Tongue (tissue), 2 donors: ENCODE measurements around the gene DUSP16. TPM values are rescaled to one million over a fixed set of nuclear protein-coding genes. Genes with fewer than 3 reads are reported as not detected.
"Not testable (repeated sequence)": the region's sequence is repeated elsewhere in the genome, so short reads cannot be mapped to it uniquely, and the experiment has no call there.

Source experiments
- DNase-seq: peaks from one replicate; pipeline ENCODE4 v3.0.0-alpha.2; 2015
- total RNA-seq: library from RNA; depleted of rRNA; stranded (reverse); fragments of >200 nt; gene quantifications from one replicate; pipeline ENCODE4 v1.2.3, GENCODE V29; 2014

DUSP16 gene, protein sequence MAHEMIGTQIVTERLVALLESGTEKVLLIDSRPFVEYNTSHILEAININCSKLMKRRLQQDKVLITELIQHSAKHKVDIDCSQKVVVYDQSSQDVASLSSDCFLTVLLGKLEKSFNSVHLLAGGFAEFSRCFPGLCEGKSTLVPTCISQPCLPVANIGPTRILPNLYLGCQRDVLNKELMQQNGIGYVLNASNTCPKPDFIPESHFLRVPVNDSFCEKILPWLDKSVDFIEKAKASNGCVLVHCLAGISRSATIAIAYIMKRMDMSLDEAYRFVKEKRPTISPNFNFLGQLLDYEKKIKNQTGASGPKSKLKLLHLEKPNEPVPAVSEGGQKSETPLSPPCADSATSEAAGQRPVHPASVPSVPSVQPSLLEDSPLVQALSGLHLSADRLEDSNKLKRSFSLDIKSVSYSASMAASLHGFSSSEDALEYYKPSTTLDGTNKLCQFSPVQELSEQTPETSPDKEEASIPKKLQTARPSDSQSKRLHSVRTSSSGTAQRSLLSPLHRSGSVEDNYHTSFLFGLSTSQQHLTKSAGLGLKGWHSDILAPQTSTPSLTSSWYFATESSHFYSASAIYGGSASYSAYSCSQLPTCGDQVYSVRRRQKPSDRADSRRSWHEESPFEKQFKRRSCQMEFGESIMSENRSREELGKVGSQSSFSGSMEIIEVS
- 30.1 TPM for total RNA-seq

GRCh38 chr12:12562585-12563261 is at the start of gene DUSP16:
Gene DUSP16 (minus strand): TSS chr12:12562863. CDS start chr12:12521098, 41,765 bp downstream.
- DNase-seq: peak; percentile 99

DNA sequence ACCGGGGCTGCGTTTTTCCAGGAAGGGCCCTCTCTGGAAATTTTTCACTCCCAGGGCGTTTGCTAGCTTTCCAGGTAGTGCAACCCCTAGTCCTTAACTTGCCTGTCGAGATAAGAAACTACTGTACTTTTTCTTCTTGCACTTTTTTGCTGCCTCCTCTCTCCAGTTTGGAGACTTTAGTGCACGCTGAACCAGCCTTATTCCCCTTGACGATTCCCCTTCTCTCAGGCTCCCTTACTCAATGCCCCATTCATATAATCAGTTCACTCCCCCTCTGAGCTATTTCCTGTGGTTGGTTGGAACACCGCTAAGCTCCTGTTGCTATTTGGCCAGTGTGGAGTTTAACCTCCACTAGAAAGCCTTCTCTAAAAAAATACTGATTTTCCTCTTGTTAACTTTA is 49.7 kb upstream of the DUSP16 start:
- peak; percentile 58 for DNase-seq

DNA sequence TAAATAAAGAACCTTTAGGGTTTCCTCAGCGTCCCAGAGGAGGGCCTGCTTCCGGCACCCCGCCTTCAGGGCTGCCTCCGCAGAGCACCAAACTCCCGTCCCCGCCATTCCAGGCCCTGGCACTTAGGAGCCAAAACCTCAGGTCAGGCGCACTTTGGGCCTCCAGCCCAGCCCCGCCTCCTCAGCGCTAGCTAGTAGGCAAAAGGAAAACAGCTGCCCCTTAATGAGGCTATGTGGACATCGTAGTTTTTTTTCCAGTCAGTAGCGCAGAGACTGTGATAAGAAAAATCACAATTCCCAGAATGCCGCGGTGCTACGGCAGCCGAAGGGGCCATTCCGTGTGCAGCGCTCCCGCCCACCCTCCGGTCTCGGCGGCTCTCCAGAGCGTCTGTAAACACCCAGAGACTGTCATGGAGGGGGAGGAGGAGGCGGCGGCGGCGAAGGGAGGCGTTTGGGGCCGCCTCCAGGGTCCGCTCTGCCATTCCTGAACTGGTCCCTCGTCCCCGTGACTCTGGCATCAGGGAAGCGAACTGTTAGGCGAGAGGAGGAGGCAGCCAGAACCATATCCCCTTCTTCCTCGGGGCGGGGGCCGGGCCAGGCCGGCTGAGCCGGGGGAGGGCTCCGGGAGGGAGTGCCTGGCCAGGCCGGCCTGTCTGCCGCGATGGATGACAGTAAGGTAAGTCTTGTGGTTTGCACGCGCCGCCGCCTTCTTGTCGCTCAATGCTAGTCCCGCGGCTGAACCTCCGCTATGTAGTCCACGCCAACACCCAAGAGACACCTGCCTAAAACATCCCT is 49.0 kb upstream of the DUSP16 start, which contains the start of gene CREBL2:
Gene CREBL2, plus strand, starts transcription at position 365 of the 795 bp plus-strand sequence. Its CDS starts 297 bp downstream, at position 662.
- peak; percentile 98 for DNase-seq

DNA sequence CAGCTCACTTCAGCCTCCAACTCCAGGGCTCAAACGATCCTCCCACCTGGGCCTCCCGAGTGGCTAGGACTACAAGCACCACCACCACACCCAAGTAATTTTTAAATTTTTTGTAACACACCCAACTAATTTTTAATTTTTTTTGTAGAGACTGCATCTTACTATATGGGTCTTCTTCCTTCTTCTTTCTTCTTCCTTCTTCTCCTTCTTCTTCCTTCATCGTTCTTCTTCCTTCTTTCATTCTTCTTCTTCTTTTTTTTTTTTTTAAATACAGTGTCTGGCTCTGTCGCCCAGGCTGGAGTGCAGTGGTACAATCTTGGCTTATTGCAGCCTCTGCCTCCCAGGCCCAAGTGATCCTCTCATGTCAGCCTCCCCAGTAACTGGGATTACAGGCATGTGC is 48.0 kb upstream of the DUSP16 start:
- DNase-seq: no peak

GRCh38 chr12:12609692-12610091 is 47.0 kb upstream of the DUSP16 start:
- no peak for DNase-seq

- no peak for DNase-seq
Measured at GRCh38 chr12:12608557-12608957, 45.9 kb upstream of the DUSP16 start.

DNA sequence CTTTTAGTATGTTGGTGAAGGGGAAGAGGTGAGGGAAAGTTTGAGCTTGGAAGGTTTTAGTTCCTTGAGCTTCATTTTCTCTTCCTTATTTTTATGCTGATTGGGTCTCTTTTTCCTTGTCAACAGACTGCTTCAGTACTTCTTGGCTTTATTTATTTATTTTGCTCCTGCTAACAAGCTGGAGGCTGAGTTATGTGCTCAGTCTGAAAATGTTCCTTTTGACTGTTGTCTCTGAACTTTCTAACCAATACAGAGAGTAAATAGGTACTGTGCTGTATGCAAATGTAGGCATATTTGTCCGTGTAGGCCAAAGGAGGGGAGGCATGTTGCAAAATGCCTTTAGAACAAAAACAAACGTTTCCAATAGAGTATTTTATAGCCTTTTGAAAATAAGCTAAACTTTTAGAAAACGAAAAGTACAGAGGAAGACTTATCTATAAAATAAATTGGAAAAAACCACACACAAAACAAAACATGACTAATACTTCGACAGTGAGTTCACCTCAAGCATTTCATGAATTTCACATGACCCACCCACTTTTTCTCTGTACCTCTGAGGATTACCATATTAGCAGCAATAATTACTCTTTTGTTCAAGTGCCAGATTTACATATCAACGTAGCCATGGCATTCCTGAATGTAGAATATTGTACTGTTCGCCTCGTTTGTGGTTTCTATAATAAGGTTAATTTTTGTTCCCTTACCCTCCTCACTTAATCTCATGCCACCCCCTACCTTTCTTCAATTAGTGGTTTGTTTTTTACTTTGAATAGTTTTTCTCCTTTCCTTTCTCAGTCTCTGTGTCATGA is 44.3 kb upstream of the DUSP16 start:
- no peak for DNase-seq

DNA sequence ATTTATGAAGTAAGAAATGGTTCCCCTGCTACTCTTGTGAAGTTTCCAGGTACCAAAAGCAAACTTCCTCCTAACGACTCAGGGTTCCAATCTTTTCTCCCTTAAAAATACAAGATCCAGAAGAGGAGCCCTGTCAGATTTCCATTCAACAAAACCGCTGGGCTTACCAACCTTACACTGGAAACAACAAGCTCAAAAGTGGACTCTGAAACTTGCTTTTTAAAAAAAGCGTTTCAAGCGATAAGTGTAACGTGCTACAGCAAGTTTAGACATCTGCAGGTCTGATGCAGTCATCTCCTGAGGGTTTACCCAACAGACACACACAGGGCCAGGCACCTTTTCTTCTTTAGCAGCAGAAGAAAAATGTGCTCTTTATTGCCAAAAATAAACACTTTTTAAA is 42.1 kb upstream of the DUSP16 start:
- no peak for DNase-seq

- DNase-seq: no peak
Measured at GRCh38 chr12:12600659-12601058, 38.0 kb upstream of the DUSP16 start.

- DNase-seq: no peak
Measured at GRCh38 chr12:12599750-12600643, 37.3 kb upstream of the DUSP16 start.

DNA sequence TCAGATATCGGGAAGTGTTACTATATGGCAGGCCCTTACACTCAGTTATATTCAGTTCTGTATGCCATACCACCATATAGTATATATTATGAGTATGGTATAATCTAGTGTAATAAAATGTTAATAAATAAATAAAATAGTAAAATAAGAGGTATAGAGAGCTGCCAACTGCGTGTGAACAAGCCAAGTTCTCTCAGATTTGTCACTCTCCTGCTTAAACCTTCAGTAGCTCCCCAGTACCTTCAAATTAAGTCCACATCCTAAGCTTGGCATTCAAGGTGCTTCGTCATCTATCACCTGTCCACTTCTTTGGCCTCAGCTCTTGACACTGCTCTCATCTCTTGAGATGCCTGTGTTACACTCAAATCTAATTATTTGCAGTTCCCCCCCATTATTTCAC is 36.2 kb upstream of the DUSP16 start:
- DNase-seq: no peak

- DNase-seq: not testable (repeated sequence)
Measured at GRCh38 chr12:12596598-12596997, 33.9 kb upstream of the DUSP16 start.

- not testable (repeated sequence) for DNase-seq
Measured at GRCh38 chr12:12595929-12596328, 33.3 kb upstream of the DUSP16 start.

DNA sequence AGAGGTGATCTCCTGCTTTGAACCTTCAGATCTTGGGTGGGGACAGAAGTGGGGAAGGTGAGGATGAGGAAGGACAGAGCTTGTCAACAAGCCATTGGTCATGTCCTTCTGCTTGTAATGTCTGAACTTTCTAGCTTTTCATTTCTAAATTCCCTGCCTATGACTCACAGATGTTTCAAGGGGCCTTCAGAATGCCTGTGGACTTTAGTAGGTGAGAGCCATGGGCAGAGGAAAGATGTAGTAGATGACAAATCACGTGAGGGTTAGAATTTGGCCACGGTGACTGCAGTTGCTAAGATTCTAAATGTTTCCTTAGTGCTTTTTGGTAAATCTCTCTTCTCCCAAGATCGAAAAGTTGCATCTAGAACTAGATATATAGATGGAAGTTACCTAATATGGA is 30.3 kb upstream of the DUSP16 start:
- no peak for DNase-seq

DNA sequence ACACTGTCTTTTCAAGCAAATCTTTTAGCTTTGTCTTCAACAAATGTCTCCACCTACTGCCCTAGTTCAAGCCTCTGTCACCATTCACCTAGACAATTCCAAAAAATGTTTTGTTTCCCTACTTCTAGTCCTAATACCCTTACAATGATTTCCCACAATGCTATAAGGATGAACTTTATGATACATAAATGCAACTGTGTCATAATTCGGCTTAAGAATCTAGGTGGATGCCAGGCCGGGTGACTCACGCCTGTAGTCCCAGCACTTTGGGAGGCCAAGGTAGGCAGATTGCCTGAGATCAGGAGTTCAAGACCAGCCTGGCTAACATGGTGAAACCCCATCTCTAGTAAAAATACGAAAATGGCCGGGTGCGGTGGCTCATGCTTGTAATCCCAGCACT is 28.3 kb upstream of the DUSP16 start:
- DNase-seq: no peak

GRCh38 chr12:12588436-12588835 is 25.8 kb upstream of the DUSP16 start:
- not testable (repeated sequence) for DNase-seq

GRCh38 chr12:12587878-12588277 is 25.2 kb upstream of the DUSP16 start:
- DNase-seq: no peak

- peak; percentile 22 for DNase-seq
Measured at GRCh38 chr12:12586879-12587675, 24.4 kb upstream of the DUSP16 start.
